OCI-LY7 (cell line): ENCODE data around the gene SLC29A2. TPM values are rescaled to one million over a fixed set of nuclear protein-coding genes. Genes with fewer than 3 reads are reported as not detected.
A peak's percentile ranks its signal among the peaks of the same experiment; 100 is the strongest.

Experiments
- BruUV-seq: library from RNA; stranded (reverse); fragments of 400-500 nt; replicated peaks from 2 replicates; lab custom pipeline; 2021; lab: Mats Ljungman, UMichigan
- CTCF ChIA-PET: fragments of 300-600 bp; sonication (Branson Sonifier 250); formaldehyde crosslinking; loops from one replicate; lab custom pipeline; 2022; ENCODE audit warnings: antibody characterized with exemption; ENCODE audit not compliant: unreplicated experiment; lab: Charles Lee
- POLR2A ChIA-PET: fragments of 300-600 bp; sonication (Branson Sonifier 250); formaldehyde crosslinking; loops from one replicate; lab custom pipeline; 2022; ENCODE audit warnings: antibody characterized with exemption; lab: Charles Lee
- DNase-seq: peaks from one replicate; pipeline ENCODE4 v3.0.0-alpha.2; 2015; ENCODE audit warnings: low spot score
- H2AFZ ChIP-seq: fragments of 200-600 bp; sonication (generic), shearing (Covaris generic); 2 replicates; pipeline ENCODE4 v1.6.1; 2014; ENCODE audit warnings: mild to moderate bottlenecking, antibody characterized with exemption, low read length, moderate library complexity
- H3K27ac ChIP-seq: fragments of 200-600 bp; sonication (generic); 2 replicates; pipeline ENCODE4 v1.5.1; 2014; ENCODE audit warnings: mixed run types, low read depth, mild to moderate bottlenecking, moderate library complexity, low read length, inconsistent platforms; ENCODE audit not compliant: poor library complexity, severe bottlenecking
- H3K36me3 ChIP-seq: fragments of 200-600 bp; sonication (generic); 2 replicates; pipeline ENCODE4 v1.6.1; 2014; ENCODE audit warnings: mild to moderate bottlenecking, antibody characterized with exemption, low read length, moderate library complexity, mixed read lengths; ENCODE audit not compliant: insufficient read depth
- H3K4me1 ChIP-seq: fragments of 200-600 bp; sonication (generic); 2 replicates; pipeline ENCODE4 v1.5.1; 2014; ENCODE audit warnings: mild to moderate bottlenecking, low read length; ENCODE audit not compliant: insufficient read depth, poor library complexity, severe bottlenecking
- H3K4me2 ChIP-seq: fragments of 200-600 bp; sonication (generic); 2 replicates; pipeline ENCODE4 v1.6.1; 2014; ENCODE audit warnings: mild to moderate bottlenecking, low read length
- H3K4me3 ChIP-seq: fragments of 200-600 bp; sonication (generic); 2 replicates; pipeline ENCODE4 v1.5.1; 2014; ENCODE audit warnings: mild to moderate bottlenecking, low read depth, low read length; ENCODE audit not compliant: poor library complexity, severe bottlenecking
- H3K79me2 ChIP-seq: fragments of 200-600 bp; sonication (generic); 2 replicates; pipeline ENCODE4 v1.6.1; 2016; ENCODE audit warnings: low read depth, mild to moderate bottlenecking, low read length, moderate library complexity, mixed read lengths; ENCODE audit not compliant: insufficient read depth
- H3K9me2 ChIP-seq: fragments of 200-600 bp; sonication (generic); 2 replicates; pipeline ENCODE4 v1.6.1; 2016; ENCODE audit warnings: mild to moderate bottlenecking, low read length, mixed read lengths; ENCODE audit not compliant: insufficient read depth
- H3K9me3 ChIP-seq: fragments of 200-600 bp; sonication (generic); 2 replicates; pipeline ENCODE4 v1.6.1; 2014; ENCODE audit warnings: mild to moderate bottlenecking, mixed run types, low read length, mixed read lengths
- H4K20me1 ChIP-seq: fragments of 200-600 bp; sonication (generic); 2 replicates; pipeline ENCODE4 v1.6.1; 2014; ENCODE audit warnings: mild to moderate bottlenecking, antibody characterized with exemption, low read length, moderate library complexity, mixed read lengths; ENCODE audit not compliant: insufficient read depth
- EZH2phosphoT487 ChIP-seq: fragments of 200-600 bp; sonication (generic); IDR thresholded peaks from 2 replicates; pipeline ENCODE4 v1.6.1; 2018; ENCODE audit warnings: low read depth, borderline replicate concordance, mild to moderate bottlenecking, mixed run types, antibody characterized with exemption, low read length, moderate library complexity, mixed read lengths
- intact Hi-C: fragments of 100-400 bp; cut with micrococcal nuclease; formaldehyde crosslinking; loops from one replicate; pipeline ENCODE4 v1.10.0; 2022; ENCODE audit not compliant: unreplicated experiment
- total RNA-seq, 2 experiments: library from RNA; depleted of rRNA in 1 of 2; stranded (reverse); fragments of >200 nt in 1 of 2; shearing (Covaris generic) in 1 of 2; gene quantifications; 2 replicates each; pipeline ENCODE4 v1.2.3, GENCODE V29; 2014 to 2022
- TF ChIP-seq, protein P1 (sequence below): fragments of 200-600 bp; sonication (generic); conservative IDR thresholded peaks from 2 replicates; pipeline ENCODE4 v1.5.1; 2014; ENCODE audit warnings: mild to moderate bottlenecking, antibody characterized with exemption, low read length, moderate library complexity, mixed read lengths

SLC29A2 gene
- total RNA-seq, 2 experiments from 2014 or later, result 33.6 to 56.4 TPM

DNA sequence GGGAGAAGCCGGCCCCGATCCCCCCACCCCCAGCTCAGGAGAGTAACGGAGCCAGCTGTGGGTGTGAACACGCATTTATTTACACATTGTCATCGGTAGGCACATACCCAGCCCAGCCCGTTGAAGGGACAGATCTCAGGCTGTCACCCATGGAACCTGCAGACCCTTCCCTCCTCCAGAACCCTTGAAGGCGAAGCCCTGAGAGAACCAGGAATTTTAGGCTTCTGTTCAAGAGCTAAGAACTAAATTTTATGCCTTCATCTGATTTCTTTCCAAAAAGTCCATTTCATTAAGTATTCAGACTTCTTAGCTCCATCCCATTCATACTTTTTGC is 26.3 kb downstream of the SLC29A2 start:
- DNase-seq, result no peak
- intact Hi-C loops, result loop anchor here (2.0 to 5.0 kb wide), 2 partner anchors 26 to 33 kb away; partner anchors contain the start of gene SLC29A2
- H3K4me3 ChIP-seq, result peak overlapping the region; percentile 88
- peaks cover 4% of the 10 kb centered on the region; the same call in 1 of the 2 replicates for H4K20me1 ChIP-seq
- H2AFZ ChIP-seq, result peak overlapping the region; percentile 35; the same call in 1 of the 2 replicates
- H3K4me2 ChIP-seq, result peak overlapping the region; percentile 89
- CTCF ChIA-PET, result no interaction called here
- POLR2A ChIA-PET, result interaction anchor here (0.6 to 2.2 kb wide), 5 partner anchors 26 to 56 kb away, joined by 3 to 7 read pairs (median 5); partner anchors contain the start of gene YIF1A
- H3K27ac ChIP-seq, result peak overlapping the region; percentile 35
- no TSS peak for BruUV-seq
- H3K36me3 ChIP-seq, result peaks cover 14% of the 10 kb centered on the region
- no peaks in the 10 kb centered on the region for H3K9me2 ChIP-seq
- peaks cover 15% of the 10 kb centered on the region for H3K79me2 ChIP-seq
- TF ChIP-seq, protein P1, sequence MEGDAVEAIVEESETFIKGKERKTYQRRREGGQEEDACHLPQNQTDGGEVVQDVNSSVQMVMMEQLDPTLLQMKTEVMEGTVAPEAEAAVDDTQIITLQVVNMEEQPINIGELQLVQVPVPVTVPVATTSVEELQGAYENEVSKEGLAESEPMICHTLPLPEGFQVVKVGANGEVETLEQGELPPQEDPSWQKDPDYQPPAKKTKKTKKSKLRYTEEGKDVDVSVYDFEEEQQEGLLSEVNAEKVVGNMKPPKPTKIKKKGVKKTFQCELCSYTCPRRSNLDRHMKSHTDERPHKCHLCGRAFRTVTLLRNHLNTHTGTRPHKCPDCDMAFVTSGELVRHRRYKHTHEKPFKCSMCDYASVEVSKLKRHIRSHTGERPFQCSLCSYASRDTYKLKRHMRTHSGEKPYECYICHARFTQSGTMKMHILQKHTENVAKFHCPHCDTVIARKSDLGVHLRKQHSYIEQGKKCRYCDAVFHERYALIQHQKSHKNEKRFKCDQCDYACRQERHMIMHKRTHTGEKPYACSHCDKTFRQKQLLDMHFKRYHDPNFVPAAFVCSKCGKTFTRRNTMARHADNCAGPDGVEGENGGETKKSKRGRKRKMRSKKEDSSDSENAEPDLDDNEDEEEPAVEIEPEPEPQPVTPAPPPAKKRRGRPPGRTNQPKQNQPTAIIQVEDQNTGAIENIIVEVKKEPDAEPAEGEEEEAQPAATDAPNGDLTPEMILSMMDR, result no peak
- no peak for TF ChIP-seq EZH2phosphoT487
- H3K4me1 ChIP-seq, result peaks cover 37% of the 10 kb centered on the region
- no peaks in the 10 kb centered on the region for H3K9me3 ChIP-seq

DNA sequence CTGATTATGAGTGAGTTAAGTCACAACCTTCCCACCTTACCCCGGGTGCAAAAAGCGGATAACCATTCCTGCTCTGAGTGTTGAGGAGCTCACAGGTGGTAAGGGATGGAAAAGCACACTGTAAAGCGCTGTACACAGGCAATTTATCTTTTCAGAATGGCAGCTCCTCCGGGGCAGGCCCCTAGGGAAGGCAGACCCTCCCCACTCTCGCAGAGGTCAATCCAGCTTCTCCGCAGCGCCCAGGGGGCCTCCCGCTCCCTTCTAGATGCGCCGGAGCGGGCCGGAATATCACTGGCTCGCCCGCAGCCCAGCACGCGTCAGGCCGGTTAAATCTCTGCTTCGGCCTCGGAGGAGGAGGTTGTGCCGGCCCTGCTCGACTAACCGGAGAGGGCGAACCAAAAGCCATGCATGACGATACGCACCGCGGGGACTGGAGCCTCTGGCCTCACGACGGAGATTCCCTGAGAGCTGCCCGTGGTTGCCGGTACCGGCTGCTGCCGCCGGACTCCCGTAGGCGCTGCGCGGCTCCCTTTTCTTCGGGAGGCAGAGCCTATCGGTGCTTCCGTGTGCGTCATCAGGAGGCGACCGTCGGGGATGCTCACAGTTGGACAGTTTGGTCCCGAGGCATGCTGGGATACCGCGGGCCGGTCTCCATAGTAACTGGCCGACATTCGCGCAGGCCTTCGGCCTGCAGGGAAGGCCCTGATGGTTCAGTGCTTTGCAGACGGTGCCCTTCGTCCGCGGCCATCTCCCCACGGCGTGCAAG is 26.8 kb downstream of the SLC29A2 start, which contains the start of gene BRMS1:
Gene BRMS1 (minus strand): TSS at position 555 of the 766 bp plus-strand sequence. CDS start 2,870 bp downstream, outside the sequence.
- no peaks in the 10 kb centered on the region for H3K9me2 ChIP-seq
- no peaks in the 10 kb centered on the region for H3K9me3 ChIP-seq
- H3K36me3 ChIP-seq, result peaks cover 20% of the 10 kb centered on the region
- intact Hi-C loops, result loop anchor here (2.0 to 5.0 kb wide), 2 partner anchors 26 to 32 kb away; partner anchors contain the start of gene SLC29A2
- H2AFZ ChIP-seq, result peak within 1 kb of the TSS; percentile 35; the same call in 1 of the 2 replicates
- POLR2A ChIA-PET, result interaction anchor here (0.8 to 2.2 kb wide), 4 partner anchors 20 to 34 kb away, joined by 3 to 7 read pairs (median 4); no protein-coding TSS in a partner anchor
- CTCF ChIA-PET, result no interaction called here
- H3K79me2 ChIP-seq, result peaks cover 15% of the 10 kb centered on the region
- no peak for TF ChIP-seq EZH2phosphoT487
- TF ChIP-seq, protein P1, result no peak
- no TSS peak for BruUV-seq
- DNase-seq, result peak; percentile 96
- H4K20me1 ChIP-seq, result peaks cover 4% of the 10 kb centered on the region; the same call in 1 of the 2 replicates
- peak within 1 kb of the TSS; percentile 89 for H3K4me2 ChIP-seq
- H3K4me1 ChIP-seq, result peaks cover 37% of the 10 kb centered on the region
- peak within 1 kb of the TSS; percentile 35 for H3K27ac ChIP-seq
- H3K4me3 ChIP-seq, result peak within 1 kb of the TSS; percentile 88
